IMR-90 (cell line): ENCODE data around the gene HTR5A. TPM values are rescaled to one million over a fixed set of nuclear protein-coding genes. Genes with fewer than 3 reads are reported as not detected.

Experiments
- ATAC-seq: fragments of 200-7000 bp; cut with Tn5 transposase; 2 replicates; pipeline ENCODE4 v1.9.1; 2020; ENCODE audit warnings: low read depth, mild to moderate bottlenecking, moderate library complexity
- BruUV-seq: library from RNA; stranded (reverse); fragments of 400-500 nt; replicated peaks from 2 replicates; lab custom pipeline; 2021; lab: Mats Ljungman, UMichigan
- CTCF ChIA-PET: fragments of 300-600 bp; formaldehyde crosslinking; extraction: SDS; loops from one replicate; lab custom pipeline; 2021; ENCODE audit warnings: antibody characterized with exemption; lab: Yijun Ruan, JAX
- POLR2A ChIA-PET: fragments of 300-600 bp; sonication (Branson Sonifier 250); formaldehyde crosslinking; loops from one replicate; lab custom pipeline; 2022; ENCODE audit warnings: antibody characterized with exemption; ENCODE audit not compliant: unreplicated experiment; lab: Charles Lee
- DNase-seq: peaks from one replicate; pipeline ENCODE4 v3.0.0; 2013
- H2AFZ ChIP-seq: replicated peaks from 2 replicates; pipeline ENCODE3; 2013; ENCODE audit warnings: low read length, mild to moderate bottlenecking; ENCODE audit not compliant: poor library complexity
- H2AK5ac ChIP-seq: 2 replicates; pipeline ENCODE4 v1.6.1; 2013; ENCODE audit warnings: low read depth, low read length, inconsistent platforms
- H2AK9ac ChIP-seq: replicated peaks from 2 replicates; pipeline ENCODE3; 2013; ENCODE audit warnings: mild to moderate bottlenecking, low read depth, low read length, moderate library complexity; ENCODE audit not compliant: poor library complexity
- H2BK120ac ChIP-seq: 2 replicates; pipeline ENCODE4 v1.6.1; 2013; ENCODE audit warnings: low read depth, low read length, inconsistent platforms
- H2BK15ac ChIP-seq: 3 replicates; pipeline ENCODE4 v1.6.1; 2013; ENCODE audit warnings: low read depth, low read length, inconsistent platforms
- H2BK20ac ChIP-seq: 2 replicates; pipeline ENCODE4 v1.6.1; 2013; ENCODE audit warnings: low read depth, mild to moderate bottlenecking, inconsistent platforms, low read length, moderate library complexity
- H2BK5ac ChIP-seq: 2 replicates; pipeline ENCODE4 v1.6.1; 2013; ENCODE audit warnings: mild to moderate bottlenecking, low read depth, low read length, inconsistent platforms; ENCODE audit not compliant: poor library complexity, severe bottlenecking
- H3K14ac ChIP-seq: replicated peaks from 2 replicates; pipeline ENCODE4 v1.6.1; 2013; ENCODE audit warnings: low read depth, low read length, inconsistent platforms
- H3K18ac ChIP-seq: 2 replicates; pipeline ENCODE4 v1.6.1; 2013; ENCODE audit warnings: low read depth, low read length, control low read depth
- H3K23ac ChIP-seq: 2 replicates; pipeline ENCODE4 v1.6.1; 2013; ENCODE audit warnings: low read depth, low read length, inconsistent platforms
- H3K27ac ChIP-seq: 2 replicates; pipeline ENCODE4 v1.5.1; 2013; ENCODE audit warnings: mild to moderate bottlenecking, control low read depth, low read length; ENCODE audit not compliant: insufficient read depth
- H3K27me3 ChIP-seq: 2 replicates; pipeline ENCODE4 v1.6.1; 2013; ENCODE audit warnings: low read length; ENCODE audit not compliant: control insufficient read depth, insufficient read depth
- H3K36me3 ChIP-seq: 2 replicates; pipeline ENCODE4 v1.6.1; 2013; ENCODE audit warnings: low read length, mixed read lengths; ENCODE audit not compliant: control insufficient read depth, insufficient read depth
- H3K4ac ChIP-seq: 2 replicates; pipeline ENCODE4 v1.6.1; 2013; ENCODE audit warnings: low read depth, low read length, inconsistent platforms
- H3K4me1 ChIP-seq: 2 replicates; pipeline ENCODE4 v1.6.1; 2013; ENCODE audit warnings: low read length, mixed read lengths; ENCODE audit not compliant: control insufficient read depth, insufficient read depth
- H3K4me2 ChIP-seq: 2 replicates; pipeline ENCODE4 v1.6.1; 2013; ENCODE audit warnings: low read depth, mild to moderate bottlenecking, control low read depth, low read length, moderate library complexity
- H3K4me3 ChIP-seq: 2 replicates; pipeline ENCODE4 v1.5.1; 2013; ENCODE audit warnings: low read depth, mild to moderate bottlenecking, control low read depth, low read length, moderate library complexity; ENCODE audit not compliant: insufficient read depth
- H3K56ac ChIP-seq: 2 replicates; pipeline ENCODE4 v1.6.1; 2013; ENCODE audit warnings: low read length, inconsistent platforms; ENCODE audit not compliant: insufficient read depth; ENCODE audit errors: extremely low read depth
- H3K79me1 ChIP-seq, 2 experiments: 2 replicates each; pipeline ENCODE4 v1.6.1; 2013; ENCODE audit warnings: low read length in 2 of 2, inconsistent platforms in 1 of 2, low read depth in 1 of 2
- H3K9ac ChIP-seq: 2 replicates; pipeline ENCODE4 v1.6.1; 2013; ENCODE audit warnings: low read depth, low read length, control low read depth
- H3K9me1 ChIP-seq: 2 replicates; pipeline ENCODE4 v1.6.1; 2013; ENCODE audit warnings: low read length, inconsistent platforms; ENCODE audit not compliant: insufficient read depth
- H3K9me3 ChIP-seq: 2 replicates; pipeline ENCODE4 v1.6.1; 2013; ENCODE audit warnings: low read length; ENCODE audit not compliant: control insufficient read depth, insufficient read depth
- H4K20me1 ChIP-seq: 2 replicates; pipeline ENCODE4 v1.6.1; 2013; ENCODE audit warnings: low read length, inconsistent platforms; ENCODE audit not compliant: insufficient read depth
- H4K5ac ChIP-seq: 2 replicates; pipeline ENCODE4 v1.6.1; 2013; ENCODE audit warnings: mild to moderate bottlenecking, low read depth, low read length, control low read depth
- H4K8ac ChIP-seq, 2 experiments: 2 replicates each; pipeline ENCODE4 v1.6.1; 2013; ENCODE audit warnings: low read depth in 2 of 2, low read length in 2 of 2, control low read depth in 1 of 2, inconsistent platforms in 1 of 2
- H4K91ac ChIP-seq: 2 replicates; pipeline ENCODE4 v1.6.1; 2013; ENCODE audit warnings: low read depth, low read length, inconsistent platforms; ENCODE audit not compliant: insufficient read depth
- CEBPB ChIP-seq: IDR thresholded peaks from 2 replicates; pipeline ENCODE4 v1.6.1; 2012; ENCODE audit warnings: low read depth, low read length, improper control_type of control experiment
- ELK1 ChIP-seq: fragments of 150-350 bp; IDR thresholded peaks from 2 replicates; pipeline ENCODE4 v1.6.1; 2016; ENCODE audit warnings: low read depth, mild to moderate bottlenecking, low read length, moderate library complexity, borderline replicate concordance
- FOS ChIP-seq: fragments of 150-350 bp; IDR thresholded peaks from 2 replicates; pipeline ENCODE4 v1.6.1; 2016; ENCODE audit warnings: low read depth, low read length
- WGBS, 2 experiments: methylation state at CpG; one replicate each; pipeline versions ENCODE4 v1.1.5 to v1.1.7; 2013; ENCODE audit warnings: missing lambda C conversion rate in 2 of 2; ENCODE audit not compliant: insufficient read length in 1 of 2; ENCODE audit errors: extremely low coverage in 2 of 2; 5-methylcytosine and 5-hydroxymethylcytosine counted together
- dilution Hi-C: fragments of 300-500 bp; cut with HindIII; formaldehyde crosslinking; loops from one replicate; pipeline ENCODE4 v1.14.3; 2018; ENCODE audit warnings: low sequenced_read_pairs; ENCODE audit not compliant: unreplicated experiment
- in situ Hi-C: fragments of 300-500 bp; cut with MboI; formaldehyde crosslinking; loops from 3 replicates; pipeline ENCODE4 v1.14.3; 2019; ENCODE audit warnings: low sequenced_read_pairs, inconsistent platforms, mixed read lengths
- intact Hi-C: fragments of 100-400 bp; cut with micrococcal nuclease; formaldehyde crosslinking; loops from 2 replicates; pipeline ENCODE4 v1.10.0; 2022
- polyA plus RNA-seq, 3 experiments: library from polyadenylated mRNA; depleted of rRNA; stranded (reverse); fragments of >200 nt; gene quantifications; 2 replicates each; pipeline ENCODE4 v1.2.3, GENCODE V29; 2012; ENCODE audit warnings: low replicate concordance in 1 of 3
- total RNA-seq: library from RNA; depleted of rRNA; stranded (reverse); fragments of >200 nt; gene quantifications from 2 replicates; pipeline ENCODE4 v1.2.3, GENCODE V29; 2012

Gene HTR5A
- total and polyA plus RNA-seq, 2 of the 4 experiments (the other 2 are of a cell fraction): not detected

DNA sequence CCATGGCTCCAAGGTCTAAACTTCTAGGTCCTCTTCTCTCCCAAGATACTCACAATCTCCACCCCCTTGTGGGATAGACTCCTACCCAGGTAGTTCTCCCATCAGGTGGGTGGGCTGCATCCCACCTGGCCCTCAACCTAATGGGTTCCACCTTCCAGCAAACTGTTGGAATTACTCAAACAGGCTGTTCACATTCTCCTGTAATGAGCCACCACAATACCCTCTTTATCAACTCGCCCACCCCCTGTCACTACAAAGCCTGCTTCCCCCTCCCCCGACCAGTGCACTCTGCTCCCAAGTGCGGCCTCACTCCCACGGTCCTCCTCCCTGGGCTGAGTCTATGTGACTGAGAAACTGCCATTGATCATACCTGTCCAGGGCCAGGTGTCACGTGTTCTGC, 10.4 kb upstream of the HTR5A start:
- H3K9me1 ChIP-seq: no peaks in the 10 kb centered on the region
- no peak overlapping the region for H2BK15ac ChIP-seq
- ATAC-seq (no peak), DNase-seq (no peak)
- no peak overlapping the region for H2AK9ac ChIP-seq
- no peak overlapping the region for H3K4ac ChIP-seq
- no peak overlapping the region for H3K14ac ChIP-seq
- H3K9me3 ChIP-seq: no peaks in the 10 kb centered on the region
- in situ Hi-C loops (no loop called here), intact Hi-C loops (no loop called here), dilution Hi-C loops (no loop called here)
- ChIA-PET POLR2A (no interaction called here), CTCF (no interaction called here)
- no peak overlapping the region for H2BK5ac ChIP-seq
- no TSS peak for BruUV-seq
- H3K4me2 ChIP-seq: no peak overlapping the region
- H4K8ac ChIP-seq: no peak overlapping the region
- H3K4me1 ChIP-seq: no peaks in the 10 kb centered on the region
- H4K91ac ChIP-seq: no peak overlapping the region
- no peak for TF ChIP-seq ELK1
- TF ChIP-seq FOS: no peak
- TF ChIP-seq CEBPB: no peak
- no peaks in the 10 kb centered on the region for H4K20me1 ChIP-seq
- H3K23ac ChIP-seq: no peak overlapping the region
- no peak overlapping the region for H3K9ac ChIP-seq
- no peaks in the 10 kb centered on the region for H3K36me3 ChIP-seq
- H3K27ac ChIP-seq: no peak overlapping the region
- H3K56ac ChIP-seq: no peak overlapping the region
- H2AK5ac ChIP-seq: no peak overlapping the region
- no peak overlapping the region for H2AFZ ChIP-seq
- no peaks in the 10 kb centered on the region for H3K27me3 ChIP-seq
- no peak overlapping the region for H2BK20ac ChIP-seq
- no peak overlapping the region for H4K5ac ChIP-seq
- H3K79me1 ChIP-seq: no peaks in the 10 kb centered on the region
- no peak overlapping the region for H3K18ac ChIP-seq
- H2BK120ac ChIP-seq: no peak overlapping the region
- no CpG with 5 or more reads among the region's 5 CpGs for WGBS, 2 experiments
- H3K4me3 ChIP-seq: no peak overlapping the region
